Cardiac muscle cell (in vitro differentiated cells and primary cell): ENCODE results near the gene EDEM3. TPM values are rescaled to one million over a fixed set of nuclear protein-coding genes. Genes with fewer than 3 reads are reported as not detected.

Experiments used
- DNase-seq, 2 donors: peaks; one replicate each; pipeline versions ENCODE4 v3.0.0 to v3.0.0-alpha.2; 2010 to 2017; ENCODE audit warnings: low read depth in 1 of 2, low spot score in 1 of 2
- H3K27ac ChIP-seq: fragments of 200-600 bp; sonication (generic); 2 replicates; pipeline ENCODE4 v1.5.1; 2016
- H3K27me3 ChIP-seq: fragments of 200-600 bp; sonication (generic); 2 replicates; pipeline ENCODE4 v1.6.0; 2016; ENCODE audit warnings: control low read depth
- H3K36me3 ChIP-seq: fragments of 200-600 bp; sonication (generic); 2 replicates; pipeline ENCODE4 v1.5.1; 2016; ENCODE audit warnings: control low read depth
- H3K4me1 ChIP-seq: fragments of 200-600 bp; sonication (generic); 2 replicates; pipeline ENCODE4 v1.8.1; 2017; ENCODE audit warnings: low read depth, mild to moderate bottlenecking, mixed run types
- H3K4me3 ChIP-seq: fragments of 200-600 bp; sonication (generic); 2 replicates; pipeline ENCODE4 v1.5.1; 2016; ENCODE audit warnings: mild to moderate bottlenecking
- H3K9me3 ChIP-seq: fragments of 200-600 bp; sonication (generic); 2 replicates; pipeline ENCODE4 v1.5.1; 2017; ENCODE audit warnings: low read depth, mild to moderate bottlenecking, control low read depth
- CTCF ChIP-seq: IDR thresholded peaks from 2 replicates; pipeline ENCODE4 v1.5.1; 2012; ENCODE audit warnings: low read depth, mild to moderate bottlenecking, low read length
- polyA plus RNA-seq: library from polyadenylated mRNA; unstranded; fragments of >200 nt; fragmentation: Nextera tagmentation; extraction: Ambion mirVana; gene quantifications from 2 replicates; pipeline ENCODE4 v1.2.1, GENCODE V29; 2016
- total RNA-seq: library from RNA; depleted of rRNA; stranded (reverse); fragments of >200 nt; gene quantifications from 2 replicates; pipeline ENCODE4 v1.2.3, GENCODE V29; 2016

Gene EDEM3
- total and polyA plus RNA-seq, 2 experiments from 2014 or later: 14.6 to 26.1 TPM

- no peak overlapping the region for H3K4me3 ChIP-seq
- H3K9me3 ChIP-seq: no peaks in the 10 kb centered on the region
- no peaks in the 10 kb centered on the region for H3K27me3 ChIP-seq
- H3K36me3 ChIP-seq: no peaks in the 10 kb centered on the region
- H3K27ac ChIP-seq: no peak overlapping the region
- H3K4me1 ChIP-seq: peaks cover 7% of the 10 kb centered on the region
- TF ChIP-seq CTCF: no peak
- DNase-seq: no peak
Observed at GRCh38 chr1:184646824-184647223, 107.8 kb downstream of the EDEM3 start.

GRCh38 chr1:184646178-184646701 is 108.4 kb downstream of the EDEM3 start:
- no peaks in the 10 kb centered on the region for H3K36me3 ChIP-seq
- no peaks in the 10 kb centered on the region for H3K9me3 ChIP-seq
- no peaks in the 10 kb centered on the region for H3K27me3 ChIP-seq
- no peak for TF ChIP-seq CTCF
- H3K4me3 ChIP-seq: no peak overlapping the region
- no peak for DNase-seq
- peaks cover 7% of the 10 kb centered on the region for H3K4me1 ChIP-seq
- no peak overlapping the region for H3K27ac ChIP-seq

- H3K27ac ChIP-seq: no peak overlapping the region
- no peaks in the 10 kb centered on the region for H3K36me3 ChIP-seq
- no peaks in the 10 kb centered on the region for H3K9me3 ChIP-seq
- DNase-seq: no peak
- H3K27me3 ChIP-seq: no peaks in the 10 kb centered on the region
- no peak overlapping the region for H3K4me3 ChIP-seq
- TF ChIP-seq CTCF: no peak
- peaks cover 7% of the 10 kb centered on the region for H3K4me1 ChIP-seq
Observed at GRCh38 chr1:184644771-184645170, 109.9 kb downstream of the EDEM3 start.

GRCh38 chr1:184643661-184644060 is 111.0 kb downstream of the EDEM3 start:
- Histone ChIP-seq H3K36me3 (no peaks in the 10 kb centered on the region), H3K4me3 (no peak overlapping the region), H3K4me1 (no peaks in the 10 kb centered on the region), H3K27ac (no peak overlapping the region), H3K27me3 (no peaks in the 10 kb centered on the region), H3K9me3 (no peaks in the 10 kb centered on the region)
- DNase-seq: no peak
- TF ChIP-seq CTCF: no peak

GRCh38 chr1:184641894-184642293 is 112.8 kb downstream of the EDEM3 start:
- no peak for TF ChIP-seq CTCF

GRCh38 chr1:184640505-184640904 is 114.2 kb downstream of the EDEM3 start:
- H3K27ac ChIP-seq: no peak overlapping the region
- no peak for TF ChIP-seq CTCF
- no peaks in the 10 kb centered on the region for H3K4me1 ChIP-seq
- no peaks in the 10 kb centered on the region for H3K9me3 ChIP-seq
- H3K4me3 ChIP-seq: no peak overlapping the region
- no peaks in the 10 kb centered on the region for H3K27me3 ChIP-seq
- H3K36me3 ChIP-seq: no peaks in the 10 kb centered on the region
- no peak for DNase-seq

More at GRCh38 chr1:184641894-184642293, 112.8 kb downstream of the EDEM3 start:
- DNase-seq: no peak
- H3K4me3 ChIP-seq: no peak overlapping the region
- no peaks in the 10 kb centered on the region for H3K27me3 ChIP-seq
- H3K27ac ChIP-seq: no peak overlapping the region
- no peaks in the 10 kb centered on the region for H3K4me1 ChIP-seq
- no peaks in the 10 kb centered on the region for H3K36me3 ChIP-seq
- no peaks in the 10 kb centered on the region for H3K9me3 ChIP-seq
